ENCODE measurements around the gene PUM1. TPM values are rescaled to one million over a fixed set of nuclear protein-coding genes. Genes with fewer than 3 reads are reported as not detected.

Gene PUM1
- total RNA-seq, 1 experiment from 2014 or later: 43.3 TPM

GRCh38 chr1:30915491-30916230 lies 149.9 kb downstream of the PUM1 start:
- no peaks in the 10 kb centered on the region for H3F3A ChIP-seq (ENCODE audit: low read length, unreplicated experiment)
- no peak for ATAC-seq
- no peak overlapping the region for H3K9ac ChIP-seq (ENCODE audit: low read length)
- no peaks in the 10 kb centered on the region for H3K27me3 ChIP-seq (ENCODE audit: low read length)
- TF ChIP-seq EZH2phosphoT487 (IDR thresholded peaks at IDR 0.05; ENCODE audit: borderline replicate concordance, low read length) (no peak), EZH2 (IDR thresholded peaks at IDR 0.05; ENCODE audit: low read length, unreplicated experiment) (no peak), CTCF (conservative IDR thresholded peaks at IDR 0.05; ENCODE audit: low read depth, low read length) (no peak)
- no peaks in the 10 kb centered on the region for H3K9me2 ChIP-seq (replicated peaks; ENCODE audit: low read length)
- POLR2A ChIA-PET (ENCODE audit: unreplicated experiment): no interaction called here
- H3K9me3 ChIP-seq (ENCODE audit: low read length): no peaks in the 10 kb centered on the region
- H3K36me3 ChIP-seq (ENCODE audit: low read depth, low read length): no peaks in the 10 kb centered on the region; the same call in 1 of the 2 replicates
- no peak overlapping the region for H3K27ac ChIP-seq (ENCODE audit: low read length)
- no peaks in the 10 kb centered on the region for H4K20me1 ChIP-seq (ENCODE audit: low read length)
- no peak overlapping the region for H3K4me2 ChIP-seq (ENCODE audit: low read length)
- H2AFZ ChIP-seq (ENCODE audit: low read length): no peak overlapping the region
- DNase-seq: no peak
- no peaks in the 10 kb centered on the region for H3K4me1 ChIP-seq (ENCODE audit: insufficient read depth, low read length)
- no peak overlapping the region for H3K4me3 ChIP-seq (ENCODE audit: low read length)
- intact Hi-C loops (cut with micrococcal nuclease): no loop called here
- CTCF ChIA-PET: no interaction called here
- BruUV-seq (replicated peaks): no TSS peak
- H3K79me2 ChIP-seq (ENCODE audit: low read length): no peaks in the 10 kb centered on the region

GRCh38 chr1:30914931-30915330 lies 150.6 kb downstream of the PUM1 start:
- Histone ChIP-seq H3K27ac (ENCODE audit: low read length) (no peak overlapping the region), H3K4me3 (ENCODE audit: low read length) (no peak overlapping the region), H3F3A (ENCODE audit: low read length, unreplicated experiment) (no peaks in the 10 kb centered on the region), H4K20me1 (ENCODE audit: low read length) (no peaks in the 10 kb centered on the region), H3K36me3 (ENCODE audit: low read depth, low read length) (no peaks in the 10 kb centered on the region; the same call in 1 of the 2 replicates), H3K9ac (ENCODE audit: low read length) (no peak overlapping the region), H3K4me2 (ENCODE audit: low read length) (no peak overlapping the region), H3K27me3 (ENCODE audit: low read length) (no peaks in the 10 kb centered on the region), H3K4me1 (ENCODE audit: insufficient read depth, low read length) (no peaks in the 10 kb centered on the region), H2AFZ (ENCODE audit: low read length) (no peak overlapping the region), H3K9me3 (ENCODE audit: low read length) (no peaks in the 10 kb centered on the region), H3K9me2 (replicated peaks; ENCODE audit: low read length) (no peaks in the 10 kb centered on the region), H3K79me2 (ENCODE audit: low read length) (no peaks in the 10 kb centered on the region)
- intact Hi-C loops (cut with micrococcal nuclease): no loop called here
- DNase-seq: no peak
- TF ChIP-seq EZH2phosphoT487 (IDR thresholded peaks at IDR 0.05; ENCODE audit: borderline replicate concordance, low read length): no peak
- no peak for TF ChIP-seq CTCF (conservative IDR thresholded peaks at IDR 0.05; ENCODE audit: low read depth, low read length)
- no peak for TF ChIP-seq EZH2 (IDR thresholded peaks at IDR 0.05; ENCODE audit: low read length, unreplicated experiment)
- POLR2A ChIA-PET (ENCODE audit: unreplicated experiment): no interaction called here
- BruUV-seq (replicated peaks): no TSS peak
- no peak for ATAC-seq
- CTCF ChIA-PET: interaction anchor here (0.6 kb wide), 1 partner anchor 114 kb away, joined by 6 read pairs; no protein-coding TSS in a partner anchor

GRCh38 chr1:30914587-30914922 lies 151.0 kb downstream of the PUM1 start:
- no peak overlapping the region for H3K27ac ChIP-seq (ENCODE audit: low read length)
- POLR2A ChIA-PET (ENCODE audit: unreplicated experiment): no interaction called here
- H3K79me2 ChIP-seq (ENCODE audit: low read length): no peaks in the 10 kb centered on the region
- H3K36me3 ChIP-seq (ENCODE audit: low read depth, low read length): no peaks in the 10 kb centered on the region; the same call in 1 of the 2 replicates
- no peaks in the 10 kb centered on the region for H3K9me2 ChIP-seq (replicated peaks; ENCODE audit: low read length)
- H2AFZ ChIP-seq (ENCODE audit: low read length): no peak overlapping the region
- intact Hi-C loops (cut with micrococcal nuclease): no loop called here
- no peak overlapping the region for H3K4me3 ChIP-seq (ENCODE audit: low read length)
- no peaks in the 10 kb centered on the region for H4K20me1 ChIP-seq (ENCODE audit: low read length)
- H3K9ac ChIP-seq (ENCODE audit: low read length): no peak overlapping the region
- no peaks in the 10 kb centered on the region for H3K4me1 ChIP-seq (ENCODE audit: insufficient read depth, low read length)
- BruUV-seq (replicated peaks): no TSS peak
- no peaks in the 10 kb centered on the region for H3K27me3 ChIP-seq (ENCODE audit: low read length)
- H3K4me2 ChIP-seq (ENCODE audit: low read length): no peak overlapping the region
- DNase-seq (no peak), ATAC-seq (no peak)
- no peak for TF ChIP-seq EZH2phosphoT487 (IDR thresholded peaks at IDR 0.05; ENCODE audit: borderline replicate concordance, low read length)
- no peak for TF ChIP-seq EZH2 (IDR thresholded peaks at IDR 0.05; ENCODE audit: low read length, unreplicated experiment)
- no peak for TF ChIP-seq CTCF (conservative IDR thresholded peaks at IDR 0.05; ENCODE audit: low read depth, low read length)
- CTCF ChIA-PET: interaction anchor here (0.6 kb wide), 1 partner anchor 113 kb away, joined by 6 read pairs; no protein-coding TSS in a partner anchor
- no peaks in the 10 kb centered on the region for H3F3A ChIP-seq (ENCODE audit: low read length, unreplicated experiment)
- H3K9me3 ChIP-seq (ENCODE audit: low read length): no peaks in the 10 kb centered on the region
